ENCODE results near the gene NSD1.

DNA sequence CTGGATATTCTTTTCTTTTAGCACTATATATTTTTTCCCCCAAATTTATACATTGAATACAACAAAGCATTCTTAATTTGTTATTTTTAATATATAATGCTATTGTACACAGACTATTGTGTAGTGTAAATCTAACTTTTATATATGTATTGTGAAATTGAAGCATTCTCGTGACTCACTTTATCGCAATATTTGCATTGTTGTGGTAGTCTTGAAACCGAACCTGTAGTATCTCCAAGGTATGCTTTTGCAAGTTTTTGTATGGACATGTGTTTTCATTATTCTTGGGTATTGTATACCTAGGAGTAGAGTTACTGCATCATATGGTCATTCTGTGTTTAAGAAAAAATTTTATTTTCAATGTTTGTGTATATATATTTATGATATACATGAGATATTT, 49.6 kb downstream of the NSD1 start:
- TF ChIP-seq, protein P1, sequence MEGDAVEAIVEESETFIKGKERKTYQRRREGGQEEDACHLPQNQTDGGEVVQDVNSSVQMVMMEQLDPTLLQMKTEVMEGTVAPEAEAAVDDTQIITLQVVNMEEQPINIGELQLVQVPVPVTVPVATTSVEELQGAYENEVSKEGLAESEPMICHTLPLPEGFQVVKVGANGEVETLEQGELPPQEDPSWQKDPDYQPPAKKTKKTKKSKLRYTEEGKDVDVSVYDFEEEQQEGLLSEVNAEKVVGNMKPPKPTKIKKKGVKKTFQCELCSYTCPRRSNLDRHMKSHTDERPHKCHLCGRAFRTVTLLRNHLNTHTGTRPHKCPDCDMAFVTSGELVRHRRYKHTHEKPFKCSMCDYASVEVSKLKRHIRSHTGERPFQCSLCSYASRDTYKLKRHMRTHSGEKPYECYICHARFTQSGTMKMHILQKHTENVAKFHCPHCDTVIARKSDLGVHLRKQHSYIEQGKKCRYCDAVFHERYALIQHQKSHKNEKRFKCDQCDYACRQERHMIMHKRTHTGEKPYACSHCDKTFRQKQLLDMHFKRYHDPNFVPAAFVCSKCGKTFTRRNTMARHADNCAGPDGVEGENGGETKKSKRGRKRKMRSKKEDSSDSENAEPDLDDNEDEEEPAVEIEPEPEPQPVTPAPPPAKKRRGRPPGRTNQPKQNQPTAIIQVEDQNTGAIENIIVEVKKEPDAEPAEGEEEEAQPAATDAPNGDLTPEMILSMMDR (IDR thresholded peaks at IDR 0.05): no peak
- TF ChIP-seq POLR2AphosphoS5 (IDR thresholded peaks at IDR 0.05): no peak
